ENCODE data around the gene SLC6A6.
"Not testable (repeated sequence)": the region's sequence is repeated elsewhere in the genome, so short reads cannot be mapped to it uniquely, and the experiment has no call there.

SLC6A6 gene

GRCh38 chr3:14511623-14512280, 109.3 kb downstream of the SLC6A6 start:
- Histone ChIP-seq H3K36me3 (ENCODE audit: control insufficient read depth, insufficient read depth, low read length) (no peaks in the 10 kb centered on the region), H3K4me3 (ENCODE audit: low read length) (no peak overlapping the region), H3K27me3 (ENCODE audit: control insufficient read depth, insufficient read depth, low read length) (peaks cover 2% of the 10 kb centered on the region), H3K9ac (ENCODE audit: low read length) (no peak overlapping the region), H3K4me1 (ENCODE audit: control insufficient read depth, insufficient read depth, low read length) (no peaks in the 10 kb centered on the region), H3K27ac (ENCODE audit: low read depth, low read length) (no peak overlapping the region)

- Histone ChIP-seq H3K9ac (ENCODE audit: low read length) (no peak overlapping the region), H3K36me3 (ENCODE audit: control insufficient read depth, insufficient read depth, low read length) (no peaks in the 10 kb centered on the region), H3K27ac (ENCODE audit: low read depth, low read length) (no peak overlapping the region), H3K4me3 (ENCODE audit: low read length) (no peak overlapping the region), H3K4me1 (ENCODE audit: control insufficient read depth, insufficient read depth, low read length) (no peaks in the 10 kb centered on the region), H3K27me3 (ENCODE audit: control insufficient read depth, insufficient read depth, low read length) (peaks cover 2% of the 10 kb centered on the region)
Observed at GRCh38 chr3:14512281-14512941, 110.0 kb downstream of the SLC6A6 start.

GRCh38 chr3:14512942-14513327, 110.5 kb downstream of the SLC6A6 start:
- H3K27me3 ChIP-seq (ENCODE audit: control insufficient read depth, insufficient read depth, low read length), result peaks cover 2% of the 10 kb centered on the region
- H3K36me3 ChIP-seq (ENCODE audit: control insufficient read depth, insufficient read depth, low read length), result no peaks in the 10 kb centered on the region
- no peak overlapping the region for H3K27ac ChIP-seq (ENCODE audit: low read depth, low read length)
- no peaks in the 10 kb centered on the region for H3K4me1 ChIP-seq (ENCODE audit: control insufficient read depth, insufficient read depth, low read length)
- no peak overlapping the region for H3K9ac ChIP-seq (ENCODE audit: low read length)
- H3K4me3 ChIP-seq (ENCODE audit: low read length), result no peak overlapping the region

GRCh38 chr3:14513566-14514322, 111.3 kb downstream of the SLC6A6 start:
- Histone ChIP-seq H3K36me3 (ENCODE audit: control insufficient read depth, insufficient read depth, low read length) (no peaks in the 10 kb centered on the region), H3K4me1 (ENCODE audit: control insufficient read depth, insufficient read depth, low read length) (no peaks in the 10 kb centered on the region), H3K27me3 (ENCODE audit: control insufficient read depth, insufficient read depth, low read length) (peaks cover 2% of the 10 kb centered on the region), H3K4me3 (ENCODE audit: low read length) (no peak overlapping the region), H3K9ac (ENCODE audit: low read length) (no peak overlapping the region), H3K27ac (ENCODE audit: low read depth, low read length) (no peak overlapping the region)

- no peak overlapping the region for H3K27ac ChIP-seq (ENCODE audit: low read depth, low read length)
- H3K27me3 ChIP-seq (ENCODE audit: control insufficient read depth, insufficient read depth, low read length), result peaks cover 2% of the 10 kb centered on the region
- no peak overlapping the region for H3K4me3 ChIP-seq (ENCODE audit: low read length)
- H3K36me3 ChIP-seq (ENCODE audit: control insufficient read depth, insufficient read depth, low read length), result no peaks in the 10 kb centered on the region
- H3K4me1 ChIP-seq (ENCODE audit: control insufficient read depth, insufficient read depth, low read length), result no peaks in the 10 kb centered on the region
- no peak overlapping the region for H3K9ac ChIP-seq (ENCODE audit: low read length)
Observed at GRCh38 chr3:14514323-14514720, 111.9 kb downstream of the SLC6A6 start.

GRCh38 chr3:14515526-14515925, 113.1 kb downstream of the SLC6A6 start:
- not testable (repeated sequence) for H3K27ac ChIP-seq (ENCODE audit: low read depth, low read length); H3K4me1 ChIP-seq (ENCODE audit: control insufficient read depth, insufficient read depth, low read length); H3K4me3 ChIP-seq (ENCODE audit: low read length); H3K27me3 ChIP-seq (ENCODE audit: control insufficient read depth, insufficient read depth, low read length); H3K9ac ChIP-seq (ENCODE audit: low read length); H3K36me3 ChIP-seq (ENCODE audit: control insufficient read depth, insufficient read depth, low read length)

- no peak overlapping the region for H3K27ac ChIP-seq (ENCODE audit: low read depth, low read length)
- no peaks in the 10 kb centered on the region for H3K27me3 ChIP-seq (ENCODE audit: control insufficient read depth, insufficient read depth, low read length)
- H3K4me3 ChIP-seq (ENCODE audit: low read length), result no peak overlapping the region
- H3K4me1 ChIP-seq (ENCODE audit: control insufficient read depth, insufficient read depth, low read length), result no peaks in the 10 kb centered on the region
- no peak overlapping the region for H3K9ac ChIP-seq (ENCODE audit: low read length)
- H3K36me3 ChIP-seq (ENCODE audit: control insufficient read depth, insufficient read depth, low read length), result no peaks in the 10 kb centered on the region
Observed at GRCh38 chr3:14516738-14517345, 114.4 kb downstream of the SLC6A6 start.

- Histone ChIP-seq H3K4me1 (ENCODE audit: control insufficient read depth, insufficient read depth, low read length) (no peaks in the 10 kb centered on the region), H3K27ac (ENCODE audit: low read depth, low read length) (no peak overlapping the region), H3K9ac (ENCODE audit: low read length) (no peak overlapping the region), H3K36me3 (ENCODE audit: control insufficient read depth, insufficient read depth, low read length) (no peaks in the 10 kb centered on the region), H3K4me3 (ENCODE audit: low read length) (no peak overlapping the region), H3K27me3 (ENCODE audit: control insufficient read depth, insufficient read depth, low read length) (no peaks in the 10 kb centered on the region)
Observed at GRCh38 chr3:14517601-14518431, 115.4 kb downstream of the SLC6A6 start.

GRCh38 chr3:14518432-14518802, 116.0 kb downstream of the SLC6A6 start:
- no peak overlapping the region for H3K9ac ChIP-seq (ENCODE audit: low read length)
- no peaks in the 10 kb centered on the region for H3K36me3 ChIP-seq (ENCODE audit: control insufficient read depth, insufficient read depth, low read length)
- no peaks in the 10 kb centered on the region for H3K27me3 ChIP-seq (ENCODE audit: control insufficient read depth, insufficient read depth, low read length)
- H3K27ac ChIP-seq (ENCODE audit: low read depth, low read length), result no peak overlapping the region
- H3K4me1 ChIP-seq (ENCODE audit: control insufficient read depth, insufficient read depth, low read length), result no peaks in the 10 kb centered on the region
- no peak overlapping the region for H3K4me3 ChIP-seq (ENCODE audit: low read length)

- H3K4me1 ChIP-seq (ENCODE audit: control insufficient read depth, insufficient read depth, low read length), result no peaks in the 10 kb centered on the region
- H3K4me3 ChIP-seq (ENCODE audit: low read length), result no peak overlapping the region
- H3K36me3 ChIP-seq (ENCODE audit: control insufficient read depth, insufficient read depth, low read length), result no peaks in the 10 kb centered on the region
- no peaks in the 10 kb centered on the region for H3K27me3 ChIP-seq (ENCODE audit: control insufficient read depth, insufficient read depth, low read length)
- H3K27ac ChIP-seq (ENCODE audit: low read depth, low read length), result no peak overlapping the region
- no peak overlapping the region for H3K9ac ChIP-seq (ENCODE audit: low read length)
Observed at GRCh38 chr3:14518893-14519292, 116.5 kb downstream of the SLC6A6 start.

GRCh38 chr3:14519406-14519805, 117.0 kb downstream of the SLC6A6 start:
- Histone ChIP-seq H3K4me1 (ENCODE audit: control insufficient read depth, insufficient read depth, low read length) (no peaks in the 10 kb centered on the region), H3K36me3 (ENCODE audit: control insufficient read depth, insufficient read depth, low read length) (no peaks in the 10 kb centered on the region), H3K27me3 (ENCODE audit: control insufficient read depth, insufficient read depth, low read length) (no peaks in the 10 kb centered on the region), H3K4me3 (ENCODE audit: low read length) (no peak overlapping the region), H3K27ac (ENCODE audit: low read depth, low read length) (no peak overlapping the region), H3K9ac (ENCODE audit: low read length) (no peak overlapping the region)

- Histone ChIP-seq H3K27ac (ENCODE audit: low read depth, low read length) (no peak overlapping the region), H3K4me1 (ENCODE audit: control insufficient read depth, insufficient read depth, low read length) (no peaks in the 10 kb centered on the region), H3K36me3 (ENCODE audit: control insufficient read depth, insufficient read depth, low read length) (no peaks in the 10 kb centered on the region)
Observed at GRCh38 chr3:14520149-14520548, 117.7 kb downstream of the SLC6A6 start.

More at GRCh38 chr3:14520149-14520548, 117.7 kb downstream of the SLC6A6 start:
- no peak overlapping the region for H3K4me3 ChIP-seq (ENCODE audit: low read length)
- no peaks in the 10 kb centered on the region for H3K27me3 ChIP-seq (ENCODE audit: control insufficient read depth, insufficient read depth, low read length)
- H3K9ac ChIP-seq (ENCODE audit: low read length), result no peak overlapping the region
